ENCODE results near the gene TCHP.

TCHP gene

DNA sequence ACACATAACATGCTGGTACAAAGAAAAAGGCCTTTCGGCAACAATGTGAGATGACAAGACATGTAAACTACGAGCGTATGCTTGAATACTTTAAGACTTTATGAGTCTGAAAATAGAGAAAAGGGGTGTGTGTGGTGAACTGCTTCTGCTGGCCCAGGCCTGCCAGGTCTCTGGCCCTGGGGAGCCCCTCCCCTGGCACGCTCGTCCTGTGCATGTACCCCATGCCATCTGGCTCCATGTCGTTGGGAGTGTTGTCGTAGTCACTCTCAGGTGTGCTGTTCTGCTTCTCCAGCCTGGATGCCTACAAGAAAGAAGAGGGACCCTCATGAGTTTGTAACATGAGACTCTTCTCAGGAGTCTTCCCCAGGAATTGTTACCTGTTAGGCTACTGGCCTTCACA, 38.9 kb downstream of the TCHP start:
- no peak for DNase-seq

DNA sequence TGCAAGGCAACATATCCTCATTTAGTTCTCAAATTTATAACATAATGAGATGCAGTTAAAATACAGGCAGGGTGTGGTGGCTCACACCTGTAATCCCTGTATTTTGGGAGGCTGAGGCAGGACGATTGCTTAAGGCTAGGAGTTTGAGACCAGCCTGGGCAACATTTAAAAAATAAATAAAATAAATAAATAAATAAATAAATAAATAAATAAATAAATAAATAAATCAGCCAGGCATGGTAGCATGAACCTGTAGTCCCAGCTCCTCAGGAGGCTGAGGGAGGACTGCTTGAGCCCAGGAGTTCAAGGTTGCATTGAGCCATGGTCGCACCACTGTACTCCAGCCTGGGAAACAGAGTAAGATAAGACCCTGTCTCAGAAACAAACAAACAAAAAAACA, 39.4 kb downstream of the TCHP start:
- DNase-seq = no peak

DNA sequence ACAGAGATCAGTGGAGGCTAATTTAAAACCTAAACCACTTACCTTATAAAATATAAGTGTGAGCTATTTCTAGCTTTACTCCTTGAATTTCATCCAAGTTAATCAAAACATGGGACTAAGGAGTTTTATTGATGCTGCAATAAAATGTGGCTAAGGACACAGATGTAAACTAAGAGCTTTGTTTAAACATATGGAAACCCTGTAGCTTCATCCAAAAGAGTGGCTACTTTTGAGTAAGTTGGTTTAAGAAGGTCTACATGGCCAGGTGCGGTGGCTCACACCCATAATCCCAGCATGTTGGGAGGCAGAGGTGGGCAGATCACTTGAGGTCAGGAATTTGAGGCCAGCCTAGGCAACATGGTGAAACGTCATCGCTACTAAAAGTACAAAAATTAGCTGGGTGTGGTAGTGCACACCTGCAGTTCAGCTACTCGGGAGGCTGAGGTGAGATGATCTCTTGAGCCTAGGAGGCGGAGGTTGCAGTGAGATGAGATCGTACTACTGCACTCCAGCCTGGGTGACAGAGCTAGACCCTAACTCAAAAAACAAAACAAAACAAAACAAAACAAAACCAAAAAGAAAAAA, 40.4 kb downstream of the TCHP start:
- no peak for DNase-seq

DNA sequence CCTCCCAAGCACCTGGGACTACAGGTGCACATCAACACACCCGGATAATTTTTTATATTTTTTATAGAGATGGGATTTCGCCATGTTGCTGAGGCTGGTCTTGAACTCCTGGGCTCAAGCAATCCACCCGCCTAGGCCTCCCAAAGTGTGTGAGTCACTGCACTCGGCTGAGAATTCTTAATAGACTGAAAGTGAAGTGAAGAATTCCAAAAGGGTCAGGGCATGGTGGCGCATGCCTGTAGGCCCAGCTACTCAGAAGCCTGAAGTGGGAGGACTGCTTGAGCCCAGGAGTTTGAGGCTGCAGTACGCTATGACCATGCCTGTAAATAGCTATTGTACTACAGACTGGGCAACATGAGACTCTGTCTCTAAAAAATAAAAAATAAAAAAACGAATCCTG, 43.7 kb downstream of the TCHP start:
- DNase-seq = no peak

DNA sequence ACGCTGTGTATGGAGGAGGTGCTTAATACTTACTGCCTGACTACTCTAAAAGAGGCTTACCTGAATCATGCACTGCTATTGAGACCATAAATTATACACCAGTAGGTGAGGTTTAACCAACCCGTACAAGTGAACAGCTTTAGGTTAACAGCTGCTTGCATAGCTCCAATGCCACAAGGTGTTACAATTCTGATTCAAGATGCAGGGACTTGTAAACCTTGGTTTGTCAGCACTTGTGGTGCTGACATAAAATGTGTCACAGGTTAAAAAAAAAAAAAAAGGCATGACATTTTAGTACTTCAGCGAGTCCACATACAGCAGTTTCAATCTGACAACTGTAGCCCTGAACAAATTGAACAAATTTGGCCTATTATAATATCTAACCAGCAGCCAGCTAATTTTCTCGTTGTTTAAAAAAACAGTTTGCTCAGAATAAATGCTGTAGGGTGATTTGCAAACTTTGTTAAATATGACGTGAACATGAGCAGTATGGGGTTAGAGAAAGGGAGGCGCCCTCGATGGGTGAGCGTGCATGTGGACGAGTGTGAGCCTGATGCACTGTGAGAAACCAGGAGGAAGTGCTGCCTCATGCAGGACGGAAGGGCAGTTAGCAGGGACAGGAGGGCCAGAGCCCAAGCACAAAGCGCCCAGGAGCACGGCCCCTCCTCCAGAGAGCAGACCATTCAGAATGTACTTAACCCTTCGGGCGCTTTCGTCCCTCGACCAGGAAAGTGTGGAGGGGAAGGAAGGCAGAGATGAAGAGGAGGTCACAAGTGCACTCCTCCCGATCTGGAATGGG, 44.7 kb downstream of the TCHP start:
- no peak for DNase-seq

DNA sequence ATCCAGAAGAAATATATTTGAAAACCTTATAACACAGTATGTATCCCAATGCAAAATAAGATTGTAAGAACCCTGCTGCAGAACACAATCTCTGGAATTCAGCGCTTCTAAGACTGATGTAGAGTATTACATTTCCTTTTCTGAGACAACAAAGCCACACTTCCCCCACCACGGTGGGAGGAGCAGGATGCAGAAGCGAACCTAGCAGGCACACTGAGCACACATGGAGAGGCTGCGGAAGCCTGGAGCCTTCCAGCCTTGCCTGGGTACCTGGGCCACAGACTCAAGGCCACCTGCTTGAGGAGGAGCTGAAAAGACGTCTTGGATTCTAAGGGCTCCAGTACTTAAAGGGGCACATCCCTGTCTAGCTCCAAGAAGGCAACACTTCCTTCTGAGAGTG, 46.4 kb downstream of the TCHP start:
- no peak for DNase-seq

DNA sequence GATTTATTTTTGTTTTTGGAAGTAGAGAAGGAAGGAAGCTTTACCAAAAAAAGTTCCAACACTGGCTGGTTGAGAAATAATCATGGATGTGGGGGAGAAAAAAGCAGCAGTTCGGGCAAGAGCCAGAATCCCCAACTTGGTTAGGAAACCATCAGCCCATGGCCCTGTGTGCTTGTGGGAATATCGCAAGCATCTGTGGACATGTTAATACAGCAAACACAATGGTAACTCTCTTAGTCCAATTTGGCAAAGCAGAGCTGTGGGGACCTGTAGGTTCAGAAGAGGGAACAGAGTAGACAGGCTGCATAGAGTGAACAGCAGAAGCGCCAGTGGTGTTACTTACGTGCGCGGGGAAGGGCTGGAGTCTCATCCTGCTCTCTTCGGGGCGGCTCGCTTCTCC, 46.8 kb downstream of the TCHP start:
- DNase-seq = no peak

DNA sequence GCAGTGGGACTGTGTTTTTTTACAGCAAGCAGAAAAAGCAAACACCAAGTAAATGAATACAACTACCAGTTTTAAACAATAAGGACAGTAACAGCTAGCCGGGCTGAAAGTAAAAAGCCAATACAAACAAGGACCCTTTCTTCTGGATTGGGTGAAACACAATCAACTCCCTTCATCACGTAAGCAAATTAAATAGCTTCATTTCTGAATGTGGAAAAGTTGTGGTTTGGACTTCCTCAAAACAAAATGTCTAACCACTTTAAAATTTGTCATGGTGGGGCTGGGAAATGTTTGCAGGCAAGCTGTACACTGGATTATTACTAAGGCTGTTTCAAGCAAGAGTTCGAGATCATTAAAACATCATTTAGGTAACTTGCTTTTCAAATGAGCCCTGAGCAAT, 47.4 kb downstream of the TCHP start:
- no peak for DNase-seq

DNA sequence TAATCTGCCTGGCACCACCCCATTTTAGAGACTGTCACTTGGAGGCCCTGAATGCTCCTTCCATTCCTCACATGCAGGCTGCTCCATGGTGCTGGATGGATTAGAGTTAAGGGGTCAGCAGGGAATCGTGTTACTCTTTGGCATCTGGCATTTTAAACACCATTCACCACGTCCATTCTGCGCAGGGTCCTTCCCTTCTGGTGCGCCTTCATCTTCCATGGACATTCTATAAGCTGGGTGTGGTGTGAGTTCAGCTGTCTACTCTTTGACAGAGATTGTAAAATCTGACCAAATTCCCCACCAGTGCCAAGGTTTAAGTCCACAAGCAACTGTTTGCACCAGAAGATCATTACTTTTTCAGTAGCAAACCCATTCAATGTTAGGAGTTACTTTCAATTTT, 48.3 kb downstream of the TCHP start:
- DNase-seq = no peak

DNA sequence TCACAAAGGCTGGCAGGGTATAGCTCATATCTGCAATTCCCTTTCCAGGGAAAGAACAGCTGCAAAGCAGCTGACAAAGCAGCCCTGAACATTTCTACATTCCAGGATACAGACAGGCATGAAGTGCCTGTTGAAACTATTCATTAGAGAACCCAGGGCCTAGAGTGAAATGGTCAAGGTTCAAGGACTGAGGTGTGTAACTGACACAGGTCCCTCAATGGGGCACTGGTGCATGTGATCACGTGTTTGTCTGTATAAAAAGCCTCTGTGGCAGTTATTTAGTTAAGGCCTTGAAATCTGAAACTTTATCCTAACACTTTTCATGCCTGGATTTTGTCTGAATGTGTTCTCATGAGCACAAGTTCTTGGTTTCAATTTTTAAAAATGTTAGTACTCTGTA, 49.0 kb downstream of the TCHP start:
- no peak for DNase-seq

DNA sequence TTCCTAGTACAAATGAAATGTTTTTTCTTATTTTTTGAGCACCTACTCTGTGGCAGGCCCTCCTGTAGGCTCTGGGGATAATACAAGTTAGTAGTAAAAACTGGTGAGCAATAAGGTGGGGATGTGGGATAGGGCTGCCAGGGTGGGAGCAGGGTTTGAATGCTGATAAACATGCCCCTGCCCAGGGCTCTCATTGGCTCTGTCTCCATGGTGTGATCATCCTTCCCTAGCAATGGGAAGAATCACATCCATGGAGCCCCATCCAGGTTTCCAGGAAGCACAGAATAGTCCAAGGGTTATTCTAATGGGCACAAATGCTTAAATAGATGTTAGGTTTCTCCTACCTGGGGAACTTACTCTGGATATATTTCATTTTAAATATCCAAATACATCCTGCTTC, 50.6 kb downstream of the TCHP start:
- DNase-seq = no peak

DNA sequence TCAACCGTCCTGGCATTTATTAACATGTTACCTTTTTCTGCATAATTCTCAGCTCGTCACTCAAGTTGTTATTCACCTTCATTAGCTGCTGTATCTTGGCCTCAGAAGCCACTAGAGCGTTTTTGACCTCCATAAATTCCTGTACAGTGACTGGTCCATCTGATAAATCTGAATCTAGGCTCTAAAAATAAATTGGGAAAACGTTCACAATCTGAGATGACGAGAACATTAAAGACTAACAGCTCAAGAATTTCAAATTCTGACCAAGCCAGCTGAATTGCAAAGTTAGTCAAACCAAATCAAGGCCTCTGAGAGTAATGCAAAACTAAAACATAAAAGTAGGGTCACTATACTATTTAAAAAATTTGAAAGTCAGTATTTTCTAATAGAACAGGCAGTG, 51.1 kb downstream of the TCHP start:
- no peak for DNase-seq

DNA sequence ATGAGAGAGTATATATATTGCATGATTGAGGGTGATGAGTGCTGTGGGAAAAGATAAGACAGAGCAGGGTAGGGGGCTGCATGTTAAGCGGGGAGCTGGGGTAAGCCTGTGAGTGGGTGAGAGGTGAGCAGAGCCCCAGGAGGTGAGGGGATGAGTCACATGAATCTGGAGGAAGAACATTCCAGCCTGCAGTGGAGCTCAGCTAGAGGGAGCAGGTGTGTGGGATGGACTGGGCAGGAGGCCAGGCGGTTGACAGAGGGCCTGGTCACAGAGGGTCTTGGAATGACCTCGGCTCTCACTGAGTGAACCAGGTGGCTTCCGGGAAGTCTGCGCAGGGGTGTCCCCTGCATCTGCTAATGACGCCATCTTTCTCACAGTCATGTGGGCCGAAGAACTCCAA, 51.7 kb downstream of the TCHP start:
- DNase-seq = no peak

DNA sequence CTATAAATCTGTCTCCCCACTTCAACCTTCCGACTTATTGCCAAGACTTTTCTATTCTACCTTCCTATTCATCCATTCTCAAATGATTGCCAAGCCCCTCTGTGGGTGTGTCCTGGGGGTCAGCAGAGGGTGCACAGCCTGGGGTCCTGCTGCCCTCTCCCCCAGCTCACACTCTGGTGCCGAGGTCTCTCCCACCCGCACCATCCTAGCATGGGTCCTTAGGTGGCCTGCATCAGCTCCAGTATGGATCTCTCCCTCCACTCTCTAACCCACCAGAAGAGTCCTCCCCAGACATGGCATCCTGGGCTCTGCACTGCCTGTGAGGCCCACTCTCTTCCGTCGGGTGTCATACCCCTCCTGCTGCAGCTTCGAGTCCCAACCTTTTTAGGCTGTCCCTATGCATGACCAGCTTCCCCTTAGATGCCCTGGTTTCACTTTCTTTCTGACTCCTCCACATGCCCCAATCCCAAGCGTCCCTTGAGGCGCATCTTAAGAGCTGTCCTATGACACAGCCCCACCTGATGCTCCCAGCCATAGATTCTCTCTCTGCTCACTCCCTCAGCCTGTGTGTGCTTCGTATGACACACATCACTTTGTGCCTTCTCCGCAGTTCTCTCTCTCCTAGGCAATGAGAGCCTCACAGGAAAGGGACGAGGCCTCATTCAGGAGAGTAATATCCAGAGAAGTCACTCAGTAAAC, 52.2 kb downstream of the TCHP start:
- no peak for DNase-seq

DNA sequence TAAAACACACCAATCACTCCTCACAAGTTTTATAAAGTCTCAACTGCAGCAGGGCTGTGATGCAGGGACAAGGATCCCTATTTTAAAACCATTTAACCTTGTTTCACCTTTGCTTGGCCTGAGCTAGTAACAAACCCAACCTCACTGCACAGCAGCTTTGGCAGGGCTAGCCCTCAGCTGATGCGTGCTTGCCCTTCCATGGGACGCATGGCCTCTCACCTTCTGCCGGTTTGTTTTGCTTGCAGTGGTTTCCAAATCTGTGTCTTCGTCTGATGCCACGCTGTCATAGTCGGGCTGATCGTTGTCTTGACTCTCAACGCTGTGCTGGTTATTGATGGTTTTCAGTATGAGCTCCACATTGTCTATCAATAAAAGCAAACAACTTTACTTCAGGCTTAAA, 52.8 kb downstream of the TCHP start:
- DNase-seq = no peak

DNA sequence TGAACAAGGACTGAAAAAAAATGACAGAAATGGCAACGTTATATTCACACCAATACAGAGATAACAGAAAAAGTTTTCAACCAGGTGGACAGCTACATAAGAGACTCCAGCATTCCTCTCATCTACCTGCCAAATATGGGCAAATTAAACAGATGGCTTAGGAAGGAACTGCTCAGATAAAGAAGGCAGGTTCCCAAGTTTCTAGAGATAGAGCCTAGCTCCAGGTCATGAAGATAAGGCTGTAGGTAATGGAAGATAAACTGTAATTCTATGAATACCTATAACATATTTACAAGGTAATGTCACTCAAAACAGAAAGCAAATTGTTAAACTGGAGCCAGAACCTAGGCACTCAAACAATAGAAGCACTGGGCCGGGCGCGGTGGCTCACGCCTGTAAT, 53.6 kb downstream of the TCHP start:
- DNase-seq = no peak

DNA sequence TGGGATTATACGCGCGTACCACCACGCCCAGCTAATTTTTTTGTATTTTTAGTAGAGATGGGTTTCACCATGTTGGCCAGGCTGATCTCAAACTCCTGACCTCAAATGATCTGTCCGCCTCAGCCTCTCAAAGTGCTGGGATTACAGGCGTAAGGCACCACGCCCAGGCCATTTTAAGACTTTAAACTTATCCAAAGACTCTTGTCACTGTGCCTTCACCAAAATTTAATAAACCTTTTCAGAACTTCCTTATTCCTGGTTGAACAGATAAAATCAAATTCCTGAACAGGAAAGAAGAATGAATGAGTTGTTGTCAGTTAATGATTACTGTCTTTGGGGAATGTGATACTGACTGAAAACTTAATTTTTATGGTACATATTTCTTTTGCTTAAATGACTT, 58.3 kb downstream of the TCHP start:
- no peak for DNase-seq

DNA sequence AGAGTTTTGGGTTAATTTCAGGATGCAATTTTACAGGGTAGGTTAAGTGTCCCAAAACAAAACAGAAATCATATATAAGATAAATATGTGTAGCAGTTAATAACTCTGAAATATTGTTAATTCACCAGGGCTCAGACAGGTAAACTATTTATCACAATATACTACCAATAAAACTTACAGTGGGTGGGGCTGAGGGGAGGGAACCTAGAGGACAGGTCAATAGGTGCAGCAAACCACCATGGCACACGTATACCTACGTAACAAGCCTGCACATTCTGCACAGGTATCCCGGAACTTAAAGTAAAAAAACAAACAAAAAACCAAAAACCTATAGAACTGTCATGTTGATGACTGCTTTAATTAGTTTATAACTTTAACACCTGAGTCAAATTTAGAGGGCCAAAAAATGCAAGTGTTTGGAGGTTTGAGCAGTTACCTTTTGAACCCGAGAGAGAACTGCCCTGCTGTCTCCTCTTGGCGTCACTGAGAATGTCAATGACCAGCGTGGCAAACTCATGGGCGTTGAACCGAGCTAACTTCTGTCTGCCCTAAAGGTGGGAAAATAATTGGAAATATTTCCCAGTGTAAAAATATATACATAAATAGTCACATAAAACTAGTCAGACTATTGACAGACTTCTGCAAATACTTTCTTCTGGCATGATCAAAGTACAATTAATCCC, 59.5 kb downstream of the TCHP start:
- no peak for DNase-seq

DNA sequence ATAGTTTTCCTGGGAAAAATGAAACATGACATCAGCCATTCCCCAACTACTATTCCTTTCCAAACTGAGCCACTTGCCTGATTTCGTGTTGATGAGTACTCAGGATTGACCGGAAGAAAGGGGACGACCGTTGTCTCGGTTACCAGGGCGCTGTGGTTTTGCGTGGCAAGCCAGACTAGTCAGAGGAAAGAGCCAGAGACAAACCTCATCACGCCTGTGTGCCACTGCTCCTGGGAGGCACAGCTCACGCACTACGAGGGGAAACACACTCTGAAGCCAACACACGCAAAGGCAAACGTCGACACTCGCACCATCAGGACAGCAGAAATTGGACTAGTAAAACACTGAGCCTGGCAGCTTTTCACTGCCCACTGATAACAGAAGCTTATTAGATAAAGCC, 61.1 kb downstream of the TCHP start:
- DNase-seq = no peak

DNA sequence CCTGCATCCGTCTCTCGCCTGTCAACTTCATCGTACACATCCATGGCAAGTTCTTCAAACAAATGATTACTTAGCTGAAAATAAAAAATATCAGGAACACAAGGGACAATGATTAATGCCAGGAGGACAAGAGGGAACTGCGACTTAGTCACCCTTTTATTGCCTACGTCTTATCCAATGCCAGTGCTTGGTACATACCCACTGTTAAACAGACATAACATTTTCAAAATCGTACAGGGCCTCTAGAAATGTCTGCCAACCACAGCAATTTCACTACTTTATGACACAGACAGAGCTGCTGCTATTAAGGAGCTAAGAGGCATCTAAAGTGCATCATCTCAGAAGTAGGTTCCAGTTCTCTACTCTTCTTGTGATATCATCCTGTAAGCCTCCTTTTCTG, 61.5 kb downstream of the TCHP start:
- DNase-seq = no peak

DNA sequence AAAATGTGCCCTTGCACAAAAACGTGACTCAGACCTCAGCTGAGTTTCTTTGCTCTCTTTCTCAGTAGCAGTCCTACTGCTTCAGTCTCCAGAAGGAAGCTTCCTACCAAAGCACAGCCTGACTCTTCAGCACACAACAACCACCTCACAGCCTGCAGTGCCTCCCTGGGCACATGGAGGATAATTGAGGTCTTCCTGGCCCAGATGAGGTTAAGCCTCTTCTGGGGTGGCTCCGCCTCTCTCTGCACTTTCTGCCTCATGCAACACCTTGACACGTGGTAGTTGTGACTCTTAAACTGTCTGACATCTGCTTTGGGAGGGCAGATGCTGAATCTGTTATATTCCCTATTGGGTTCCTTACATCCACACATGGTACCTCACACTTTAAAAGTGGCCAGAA, 62.3 kb downstream of the TCHP start:
- DNase-seq = no peak

DNA sequence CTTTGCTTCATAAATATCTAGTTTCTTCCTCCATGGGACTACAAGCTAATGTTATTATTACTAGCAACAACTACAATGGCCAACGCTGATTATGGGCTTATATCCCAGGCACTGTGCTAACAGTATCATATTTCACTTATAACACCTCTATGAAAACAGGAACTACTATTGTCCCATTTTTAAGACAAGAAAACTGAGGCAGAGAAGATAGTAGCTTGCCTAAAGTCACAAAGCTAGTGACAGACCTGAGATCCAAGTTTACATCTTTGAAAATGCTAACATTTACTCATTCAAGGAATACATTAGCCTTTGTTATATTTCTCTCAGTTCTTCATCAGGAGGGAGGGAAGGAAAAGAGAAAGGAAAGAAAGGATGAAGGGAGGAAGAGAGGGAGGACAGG, 63.3 kb downstream of the TCHP start:
- DNase-seq = no peak

DNA sequence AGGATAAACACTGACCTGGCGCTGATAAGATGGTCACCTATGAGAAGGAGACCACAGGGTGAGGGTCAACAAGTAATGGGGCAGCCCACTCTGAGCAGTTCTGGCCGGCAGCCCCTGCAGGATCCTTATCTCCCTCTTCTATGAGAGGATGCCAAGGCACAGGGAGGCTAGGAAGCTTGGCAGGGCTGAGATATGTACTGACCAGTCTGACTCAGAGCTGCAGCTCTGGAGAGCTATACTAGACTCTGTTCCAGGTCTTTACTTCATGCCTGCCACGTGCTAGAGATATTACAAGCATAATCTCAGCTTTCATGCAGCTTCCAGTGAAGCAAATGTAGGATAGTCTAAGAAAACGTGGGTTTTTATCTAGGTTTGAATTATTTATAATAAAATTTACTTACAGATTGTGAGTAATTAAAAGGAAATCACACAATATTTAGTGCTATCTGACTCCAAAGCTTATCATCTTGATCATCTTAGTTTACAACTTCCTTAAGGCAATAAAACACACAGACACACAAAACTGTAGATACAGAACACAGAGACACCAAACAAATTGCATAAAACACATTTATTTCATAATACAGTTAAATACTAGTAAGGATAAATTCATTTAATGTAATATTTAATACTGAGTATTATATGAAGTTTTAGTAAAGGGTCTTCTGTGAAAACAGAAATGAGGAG, 63.8 kb downstream of the TCHP start:
- no peak for DNase-seq

All from KG1 (cell line).